Measurements from ENCODE around the gene IMPDH1. TPM values are rescaled to one million over a fixed set of nuclear protein-coding genes. Genes with fewer than 3 reads are reported as not detected.

IMPDH1 gene
- polyA plus RNA-seq, 6 donors from 2014 or later, result 24.6 to 39.6 (median 26.8) TPM

- peaks cover 5 to 6% (median 6%) of the 10 kb centered on the region in 3 donors for H3K4me1 Mint-ChIP-seq
Measured at GRCh38 chr7:128448751-128449302, 39.0 kb upstream of the IMPDH1 start.

GRCh38 chr7:128447941-128448564, 38.3 kb upstream of the IMPDH1 start:
- DNase-seq (no peak), ATAC-seq (ENCODE audit: low read depth in 2 of 2) (no peak)
- Mint-ChIP-seq H3K4me3 (no peak overlapping the region), H3K27ac (peak overlapping the region in 1 of 6 donors; percentile 59), H3K9me3 (no peaks in the 10 kb centered on the region), H3K36me3 (no peaks in the 10 kb centered on the region), H3K4me1 (peaks cover 6 to 9% (median 6%) of the 10 kb centered on the region in 3 donors), H3K27me3 (no peaks in the 10 kb centered on the region)

More at GRCh38 chr7:128448751-128449302, 39.0 kb upstream of the IMPDH1 start:
- ATAC-seq (ENCODE audit: low read depth in 2 of 2) (no peak), DNase-seq (no peak)
- no peaks in the 10 kb centered on the region for H3K36me3 Mint-ChIP-seq
- no peaks in the 10 kb centered on the region for H3K9me3 Mint-ChIP-seq
- no peak overlapping the region for H3K4me3 Mint-ChIP-seq
- H3K27ac Mint-ChIP-seq, result peak overlapping the region in 1 of 6 donors; percentile 86
- H3K27me3 Mint-ChIP-seq, result no peaks in the 10 kb centered on the region

GRCh38 chr7:128446306-128446705, 36.5 kb upstream of the IMPDH1 start:
- Mint-ChIP-seq H3K27me3 (no peaks in the 10 kb centered on the region), H3K4me1 (peaks cover 6 to 9% (median 6%) of the 10 kb centered on the region in 3 donors), H3K36me3 (no peaks in the 10 kb centered on the region), H3K27ac (no peak overlapping the region), H3K4me3 (no peak overlapping the region), H3K9me3 (no peaks in the 10 kb centered on the region)
- no peak for ATAC-seq (ENCODE audit: low read depth in 2 of 2)
- DNase-seq, result no peak

GRCh38 chr7:128443831-128444600, 34.2 kb upstream of the IMPDH1 start:
- DNase-seq (no peak), ATAC-seq (ENCODE audit: low read depth in 2 of 2) (peak in 1 of 2 donors; percentile 60)
- H3K4me3 Mint-ChIP-seq, result no peak overlapping the region
- H3K4me1 Mint-ChIP-seq, result peaks cover 10 to 13% (median 10%) of the 10 kb centered on the region in 3 donors
- H3K27me3 Mint-ChIP-seq, result no peaks in the 10 kb centered on the region
- no peaks in the 10 kb centered on the region for H3K9me3 Mint-ChIP-seq
- no peaks in the 10 kb centered on the region for H3K36me3 Mint-ChIP-seq
- peak overlapping the region in 2 of 6 donors; percentile 39 to 69 for H3K27ac Mint-ChIP-seq

GRCh38 chr7:128442356-128442755, 32.6 kb upstream of the IMPDH1 start:
- Mint-ChIP-seq H3K4me1 (peaks cover 25 to 27% (median 26%) of the 10 kb centered on the region in 3 donors), H3K36me3 (no peaks in the 10 kb centered on the region), H3K4me3 (no peak overlapping the region), H3K27me3 (no peaks in the 10 kb centered on the region), H3K27ac (no peak overlapping the region), H3K9me3 (no peaks in the 10 kb centered on the region)
- ATAC-seq (ENCODE audit: low read depth in 2 of 2) (no peak), DNase-seq (no peak)

- no peaks in the 10 kb centered on the region for H3K27me3 Mint-ChIP-seq
- H3K27ac Mint-ChIP-seq, result peak overlapping the region; percentile 12 to 90 (median 71)
- DNase-seq, result peak; percentile 51
- peak overlapping the region; percentile 8 to 86 (median 64) for H3K4me3 Mint-ChIP-seq
- no peaks in the 10 kb centered on the region for H3K36me3 Mint-ChIP-seq
- ATAC-seq (ENCODE audit: low read depth in 2 of 2), result peak; percentile 99 to 100
- peaks cover 22 to 31% (median 27%) of the 10 kb centered on the region in 3 donors for H3K4me1 Mint-ChIP-seq
- H3K9me3 Mint-ChIP-seq, result no peaks in the 10 kb centered on the region
Measured at GRCh38 chr7:128437426-128438332, 27.9 kb upstream of the IMPDH1 start.

GRCh38 chr7:128435327-128435686, 25.5 kb upstream of the IMPDH1 start:
- Mint-ChIP-seq H3K27me3 (no peaks in the 10 kb centered on the region), H3K9me3 (no peaks in the 10 kb centered on the region), H3K36me3 (no peaks in the 10 kb centered on the region), H3K4me1 (peaks cover 22 to 31% (median 27%) of the 10 kb centered on the region in 3 donors), H3K27ac (peak overlapping the region in 1 of 6 donors; percentile 39), H3K4me3 (no peak overlapping the region)
- ATAC-seq (ENCODE audit: low read depth in 2 of 2), result no peak
- no peak for DNase-seq

- H3K27ac Mint-ChIP-seq, result peak overlapping the region in 1 of 6 donors; percentile 82
- DNase-seq (no peak), ATAC-seq (ENCODE audit: low read depth in 2 of 2) (no peak)
- peaks cover 0 to 4% (median 2%) of the 10 kb centered on the region in 3 donors for H3K27me3 Mint-ChIP-seq
- H3K9me3 Mint-ChIP-seq, result no peaks in the 10 kb centered on the region
- H3K36me3 Mint-ChIP-seq, result no peaks in the 10 kb centered on the region
- no peak overlapping the region for H3K4me3 Mint-ChIP-seq
- H3K4me1 Mint-ChIP-seq, result peaks cover 22 to 31% (median 27%) of the 10 kb centered on the region in 3 donors
Measured at GRCh38 chr7:128434413-128435326, 24.9 kb upstream of the IMPDH1 start.

- DNase-seq, result no peak
- H3K4me1 Mint-ChIP-seq, result peaks cover 4 to 6% (median 6%) of the 10 kb centered on the region in 3 donors
- peaks cover 0 to 8% (median 6%) of the 10 kb centered on the region in 3 donors for H3K27me3 Mint-ChIP-seq
- no peaks in the 10 kb centered on the region for H3K9me3 Mint-ChIP-seq
- no peak overlapping the region for H3K27ac Mint-ChIP-seq
- no peak overlapping the region for H3K4me3 Mint-ChIP-seq
- H3K36me3 Mint-ChIP-seq, result no peaks in the 10 kb centered on the region
- ATAC-seq (ENCODE audit: low read depth in 2 of 2), result no peak
Measured at GRCh38 chr7:128431754-128432153, 22.0 kb upstream of the IMPDH1 start.

GRCh38 chr7:128431221-128431620, 21.4 kb upstream of the IMPDH1 start:
- DNase-seq (no peak), ATAC-seq (ENCODE audit: low read depth in 2 of 2) (no peak)
- H3K27me3 Mint-ChIP-seq, result peaks cover 0 to 8% (median 6%) of the 10 kb centered on the region in 3 donors
- no peaks in the 10 kb centered on the region for H3K36me3 Mint-ChIP-seq
- H3K27ac Mint-ChIP-seq, result peak overlapping the region in 1 of 6 donors; percentile 39
- H3K4me1 Mint-ChIP-seq, result peaks cover 0 to 6% (median 6%) of the 10 kb centered on the region in 3 donors
- no peaks in the 10 kb centered on the region for H3K9me3 Mint-ChIP-seq
- no peak overlapping the region for H3K4me3 Mint-ChIP-seq

- Mint-ChIP-seq H3K27me3 (peaks cover 0 to 8% (median 6%) of the 10 kb centered on the region in 3 donors), H3K36me3 (no peaks in the 10 kb centered on the region), H3K4me1 (no peaks in the 10 kb centered on the region), H3K9me3 (no peaks in the 10 kb centered on the region), H3K27ac (peak overlapping the region in 1 of 6 donors; percentile 58), H3K4me3 (peak overlapping the region in 1 of 8 donors; percentile 30)
- DNase-seq (no peak), ATAC-seq (ENCODE audit: low read depth in 2 of 2) (no peak)
Measured at GRCh38 chr7:128430207-128430606, 20.4 kb upstream of the IMPDH1 start.

GRCh38 chr7:128427289-128427891, 17.6 kb upstream of the IMPDH1 start:
- H3K4me1 Mint-ChIP-seq, result no peaks in the 10 kb centered on the region
- H3K4me3 Mint-ChIP-seq, result no peak overlapping the region
- no peaks in the 10 kb centered on the region for H3K36me3 Mint-ChIP-seq
- no peaks in the 10 kb centered on the region for H3K9me3 Mint-ChIP-seq
- ATAC-seq (ENCODE audit: low read depth in 2 of 2) (peak; percentile 50 to 77), DNase-seq (peak; percentile 47)
- peaks cover 0 to 8% (median 6%) of the 10 kb centered on the region in 3 donors for H3K27me3 Mint-ChIP-seq
- no peak overlapping the region for H3K27ac Mint-ChIP-seq

Measured in naive B cell (primary cell).